Myocyte (in vitro differentiated cells): ENCODE measurements around the gene CRYBG2. TPM values are rescaled to one million over a fixed set of nuclear protein-coding genes. Genes with fewer than 3 reads are reported as not detected.
"Not testable (repeated sequence)": the region's sequence is repeated elsewhere in the genome, so short reads cannot be mapped to it uniquely, and the experiment has no call there.

Source experiments
- DNase-seq: peaks from one replicate; pipeline ENCODE4 v3.0.0-alpha.2; 2012; ENCODE audit warnings: low read depth
- polyA plus RNA-seq: library from polyadenylated mRNA; unstranded; fragments of >200 nt; gene quantifications from one replicate; pipeline ENCODE4 v1.2.1, GENCODE V29; 2012; ENCODE audit warnings: missing spikeins
- total RNA-seq: library from RNA; depleted of rRNA; stranded (reverse); fragments of >200 nt; gene quantifications from 2 replicates; pipeline ENCODE4 v1.2.3, GENCODE V29; 2014

CRYBG2 gene
- total RNA-seq, result not detected in 2 replicates
- polyA plus RNA-seq, result 0.08 TPM

- no peak for DNase-seq
Measured at GRCh38 chr1:26353976-26354820, at the start of gene CRYBG2. TSS of gene CRYBG2 (minus strand) at chr1:26354130. CDS start at chr1:26346657, 7,473 bp downstream.

- DNase-seq, result no peak
Measured at GRCh38 chr1:26403656-26404055, 49.7 kb upstream of the CRYBG2 start.

GRCh38 chr1:26401891-26402290 is 48.0 kb upstream of the CRYBG2 start:
- DNase-seq, result no peak

GRCh38 chr1:26399034-26399433 is 45.1 kb upstream of the CRYBG2 start:
- DNase-seq, result no peak

GRCh38 chr1:26395754-26396153 is 41.8 kb upstream of the CRYBG2 start:
- DNase-seq, result no peak

GRCh38 chr1:26391450-26391849 is 37.5 kb upstream of the CRYBG2 start:
- DNase-seq, result peak; percentile 51

GRCh38 chr1:26389604-26390247 is 35.8 kb upstream of the CRYBG2 start:
- no peak for DNase-seq

- no peak for DNase-seq
Measured at GRCh38 chr1:26388791-26389445, 35.0 kb upstream of the CRYBG2 start.

- DNase-seq, result peak; percentile 32
Measured at GRCh38 chr1:26387447-26387846, 33.5 kb upstream of the CRYBG2 start.

- DNase-seq, result not testable (repeated sequence)
Measured at GRCh38 chr1:26385063-26385462, 31.1 kb upstream of the CRYBG2 start.

- DNase-seq, result no peak
Measured at GRCh38 chr1:26384076-26384475, 30.1 kb upstream of the CRYBG2 start.

GRCh38 chr1:26378879-26379251 is 24.9 kb upstream of the CRYBG2 start:
- no peak for DNase-seq

GRCh38 chr1:26378088-26378878 is 24.4 kb upstream of the CRYBG2 start:
- DNase-seq, result peak; percentile 92

GRCh38 chr1:26376050-26376449 is 22.1 kb upstream of the CRYBG2 start:
- DNase-seq, result no peak

- DNase-seq, result no peak
Measured at GRCh38 chr1:26375081-26375480, 21.2 kb upstream of the CRYBG2 start.

GRCh38 chr1:26374361-26374760 is 20.4 kb upstream of the CRYBG2 start:
- DNase-seq, result not testable (repeated sequence)

- peak; percentile 68 for DNase-seq
Measured at GRCh38 chr1:26373789-26374188, 19.9 kb upstream of the CRYBG2 start.

GRCh38 chr1:26373281-26373680 is 19.4 kb upstream of the CRYBG2 start:
- DNase-seq, result no peak

GRCh38 chr1:26372611-26373010 is 18.7 kb upstream of the CRYBG2 start, which contains the start of gene ZNF683:
TSS of gene ZNF683 (minus strand) at chr1:26372750. CDS start at chr1:26368571, 4,179 bp downstream.
- DNase-seq, result not testable (repeated sequence)

GRCh38 chr1:26372039-26372438 is 18.1 kb upstream of the CRYBG2 start:
- no peak for DNase-seq
